Prostate gland (tissue), 2 donors: ENCODE results near the gene SERPINB1. TPM values are rescaled to one million over a fixed set of nuclear protein-coding genes. Genes with fewer than 3 reads are reported as not detected.

Experiments
- DNase-seq: peaks from one replicate; pipeline ENCODE4 v3.0.0-alpha.2; 2019; ENCODE audit warnings: low spot score
- H3K27ac ChIP-seq, 2 donors: fragments of 200-600 bp; sonication (generic); 2 replicates each; pipeline ENCODE4 v1.5.1; 2017 to 2019
- H3K27me3 ChIP-seq: fragments of 200-600 bp; sonication (generic); replicated peaks from 2 replicates; pipeline ENCODE4 v1.5.1; 2019; ENCODE audit not compliant: insufficient read depth
- H3K36me3 ChIP-seq, 2 donors: fragments of 200-600 bp; sonication (generic); 1 replicate in 1 of 2; 2 replicates in 1 of 2; pipeline versions ENCODE4 v1.5.1 to v1.8.1; 2017 to 2019
- H3K4me1 ChIP-seq: fragments of 200-600 bp; sonication (generic); replicated peaks from 2 replicates; pipeline ENCODE4 v1.5.1; 2019
- H3K4me3 ChIP-seq, 2 donors: fragments of 200-600 bp; sonication (generic); 2 replicates each; pipeline ENCODE4 v1.5.1; 2017 to 2019
- H3K9me3 ChIP-seq: fragments of 200-600 bp; sonication (generic); 2 replicates; pipeline ENCODE4 v1.5.1; 2017
- POLR2A ChIP-seq: fragments of 450-650 bp; IDR thresholded peaks from one replicate; pipeline ENCODE4 v1.6.1; 2016; ENCODE audit warnings: antibody characterized with exemption, mild to moderate bottlenecking
- POLR2AphosphoS5 ChIP-seq: sonication (generic); formaldehyde crosslinking; IDR thresholded peaks from one replicate; pipeline ENCODE4 v1.6.1; 2017; ENCODE audit warnings: antibody characterized with exemption
- WGBS: methylation state at CpG from one replicate; pipeline ENCODE4 v1.1.5; 2018; 5-methylcytosine and 5-hydroxymethylcytosine counted together
- intact Hi-C: fragments of 100-400 bp; cut with DNase I; formaldehyde crosslinking; loops from one replicate; pipeline ENCODE4 v1.14.2; 2022
- total RNA-seq, 2 donors: library from RNA; depleted of rRNA; stranded (reverse); fragments of >200 nt; gene quantifications; one replicate each; pipeline ENCODE4 v1.1.0, GENCODE V29; 2016
- TF ChIP-seq, protein P1 (sequence below), 4 experiments: fragments of 200-600 bp in 2 of 4; fragments of 450-650 bp in 2 of 4; sonication (generic) in 2 of 4; IDR thresholded peaks; 1 replicate in 3 of 4; 2 replicates in 1 of 4; pipeline ENCODE4 v1.5.1; 2016 to 2019; ENCODE audit warnings: antibody characterized with exemption in 4 of 4, mild to moderate bottlenecking in 2 of 4, moderate library complexity in 2 of 4

Gene SERPINB1
- total RNA-seq, 2 donors from 2014 or later = 27.5 to 31.1 TPM

DNA sequence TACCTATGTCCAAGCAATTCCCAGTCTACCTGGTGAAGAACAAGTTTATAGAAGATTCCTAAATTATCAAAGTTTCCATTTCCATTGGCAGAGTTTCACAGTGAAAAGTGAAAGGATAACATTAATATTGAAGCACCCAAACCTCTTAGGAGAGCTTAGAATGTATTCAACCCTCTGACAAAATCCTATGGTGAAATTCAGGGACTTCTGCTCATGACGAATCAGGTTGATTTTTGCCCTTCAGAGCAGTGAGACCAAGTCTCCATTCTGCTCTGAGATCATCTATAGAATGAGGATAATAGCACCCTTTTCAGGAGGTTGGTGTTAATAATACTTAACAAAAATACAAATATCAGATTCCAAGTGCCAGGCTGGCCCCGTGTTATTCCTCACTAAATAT, 15.5 kb downstream of the SERPINB1 start:
- H3K4me1 ChIP-seq = no peaks in the 10 kb centered on the region
- no peaks in the 10 kb centered on the region for H3K36me3 ChIP-seq
- H3K27me3 ChIP-seq = no peaks in the 10 kb centered on the region
- H3K4me3 ChIP-seq = no peak overlapping the region
- intact Hi-C loops = no loop called here
- H3K9me3 ChIP-seq = no peaks in the 10 kb centered on the region
- no peak for DNase-seq
- no peak for TF ChIP-seq POLR2AphosphoS5
- no peak for TF ChIP-seq POLR2A
- TF ChIP-seq, protein P1, sequence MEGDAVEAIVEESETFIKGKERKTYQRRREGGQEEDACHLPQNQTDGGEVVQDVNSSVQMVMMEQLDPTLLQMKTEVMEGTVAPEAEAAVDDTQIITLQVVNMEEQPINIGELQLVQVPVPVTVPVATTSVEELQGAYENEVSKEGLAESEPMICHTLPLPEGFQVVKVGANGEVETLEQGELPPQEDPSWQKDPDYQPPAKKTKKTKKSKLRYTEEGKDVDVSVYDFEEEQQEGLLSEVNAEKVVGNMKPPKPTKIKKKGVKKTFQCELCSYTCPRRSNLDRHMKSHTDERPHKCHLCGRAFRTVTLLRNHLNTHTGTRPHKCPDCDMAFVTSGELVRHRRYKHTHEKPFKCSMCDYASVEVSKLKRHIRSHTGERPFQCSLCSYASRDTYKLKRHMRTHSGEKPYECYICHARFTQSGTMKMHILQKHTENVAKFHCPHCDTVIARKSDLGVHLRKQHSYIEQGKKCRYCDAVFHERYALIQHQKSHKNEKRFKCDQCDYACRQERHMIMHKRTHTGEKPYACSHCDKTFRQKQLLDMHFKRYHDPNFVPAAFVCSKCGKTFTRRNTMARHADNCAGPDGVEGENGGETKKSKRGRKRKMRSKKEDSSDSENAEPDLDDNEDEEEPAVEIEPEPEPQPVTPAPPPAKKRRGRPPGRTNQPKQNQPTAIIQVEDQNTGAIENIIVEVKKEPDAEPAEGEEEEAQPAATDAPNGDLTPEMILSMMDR (IDR thresholded peaks at IDR 0.05) = no peak
- H3K27ac ChIP-seq = no peak overlapping the region
- WGBS = 85% methylated on average over 2 of the region's 2 CpGs

- 46% methylated on average over 7 of the region's 7 CpGs for WGBS
- H3K27ac ChIP-seq = no peak overlapping the region
Measured at GRCh38 chr6:2823104-2823850, 18.4 kb downstream of the SERPINB1 start.

DNA sequence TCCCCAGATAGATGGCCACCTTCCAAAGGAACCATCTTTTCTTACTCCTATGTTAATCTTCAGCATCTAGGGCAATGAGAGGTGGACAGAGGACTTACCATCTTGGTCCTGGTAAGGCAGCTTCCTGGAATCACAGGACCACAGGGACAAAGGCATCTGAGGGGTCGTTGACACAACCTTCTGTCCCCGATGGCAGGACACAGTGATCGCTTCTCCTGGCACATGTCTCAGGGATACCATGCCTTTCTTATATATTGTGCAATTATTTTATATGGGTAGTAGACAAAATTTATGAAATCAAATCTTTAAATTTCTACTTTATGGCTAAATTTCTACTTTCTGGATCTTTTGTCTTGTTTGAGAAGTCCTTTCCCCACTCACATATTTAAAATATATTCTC, 20.1 kb downstream of the SERPINB1 start:
- no peaks in the 10 kb centered on the region for H3K4me1 ChIP-seq
- TF ChIP-seq, protein P1 (IDR thresholded peaks at IDR 0.05) = no peak
- TF ChIP-seq POLR2A = no peak
- DNase-seq = no peak
- no peak overlapping the region for H3K27ac ChIP-seq
- 97% methylated on average over 3 of the region's 3 CpGs for whole genome bisulfite sequencing
- intact Hi-C loops = no loop called here
- no peaks in the 10 kb centered on the region for H3K27me3 ChIP-seq
- H3K9me3 ChIP-seq = no peaks in the 10 kb centered on the region
- H3K4me3 ChIP-seq = no peak overlapping the region
- no peaks in the 10 kb centered on the region for H3K36me3 ChIP-seq

More at GRCh38 chr6:2823104-2823850, 18.4 kb downstream of the SERPINB1 start:
- H3K36me3 ChIP-seq = no peaks in the 10 kb centered on the region
- intact Hi-C loops = no loop called here
- H3K4me1 ChIP-seq = no peaks in the 10 kb centered on the region
- no peak for DNase-seq
- no peaks in the 10 kb centered on the region for H3K27me3 ChIP-seq
- H3K9me3 ChIP-seq = no peaks in the 10 kb centered on the region
- TF ChIP-seq, protein P1 (IDR thresholded peaks at IDR 0.05) = no peak
- TF ChIP-seq POLR2AphosphoS5 (no peak), POLR2A (no peak)
- H3K4me3 ChIP-seq = no peak overlapping the region

- no peaks in the 10 kb centered on the region for H3K36me3 ChIP-seq
- TF ChIP-seq, protein P1 (IDR thresholded peaks at IDR 0.05) = no peak
- TF ChIP-seq POLR2AphosphoS5 (no peak), POLR2A (no peak)
- intact Hi-C loops = no loop called here
- no peaks in the 10 kb centered on the region for H3K4me1 ChIP-seq
- no peak overlapping the region for H3K27ac ChIP-seq
- H3K27me3 ChIP-seq = no peaks in the 10 kb centered on the region
- H3K4me3 ChIP-seq = no peak overlapping the region
- WGBS = 79% methylated on average over 2 of the region's 2 CpGs
- DNase-seq = no peak
- H3K9me3 ChIP-seq = no peaks in the 10 kb centered on the region
Measured at GRCh38 chr6:2820415-2820814, 21.2 kb downstream of the SERPINB1 start.

DNA sequence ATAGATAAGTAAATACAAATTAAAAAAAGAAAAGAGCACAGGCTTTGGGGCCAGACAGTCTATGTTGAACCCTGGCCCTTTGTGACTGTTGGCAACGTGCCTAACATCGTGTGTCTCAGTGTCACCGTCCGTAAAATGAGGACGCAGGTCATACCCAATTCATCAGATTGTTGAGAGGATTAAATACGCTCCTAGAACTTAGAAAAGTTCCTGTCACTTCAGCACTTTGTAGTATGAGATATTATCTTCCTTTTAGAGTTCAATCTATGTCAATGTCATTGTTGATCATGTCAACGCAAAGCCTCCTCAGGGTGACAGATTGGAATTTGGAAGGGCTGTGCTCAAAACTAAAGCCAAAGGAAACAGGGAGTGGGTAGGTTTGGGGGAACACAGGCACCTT, 21.7 kb downstream of the SERPINB1 start:
- TF ChIP-seq POLR2AphosphoS5 = no peak
- H3K36me3 ChIP-seq = no peaks in the 10 kb centered on the region
- H3K9me3 ChIP-seq = no peaks in the 10 kb centered on the region
- no peak for DNase-seq
- no peaks in the 10 kb centered on the region for H3K4me1 ChIP-seq
- H3K4me3 ChIP-seq = no peak overlapping the region
- no peak overlapping the region for H3K27ac ChIP-seq
- H3K27me3 ChIP-seq = no peaks in the 10 kb centered on the region
- intact Hi-C loops = no loop called here
- 62% methylated on average over 7 of the region's 7 CpGs for WGBS
